ENCODE measurements around the gene PCDH18.
A peak's percentile ranks its signal among the peaks of the same experiment; 100 is the strongest.
"Not testable (repeated sequence)": the region's sequence is repeated elsewhere in the genome, so short reads cannot be mapped to it uniquely, and the experiment has no call there.

The PCDH18 gene

DNA sequence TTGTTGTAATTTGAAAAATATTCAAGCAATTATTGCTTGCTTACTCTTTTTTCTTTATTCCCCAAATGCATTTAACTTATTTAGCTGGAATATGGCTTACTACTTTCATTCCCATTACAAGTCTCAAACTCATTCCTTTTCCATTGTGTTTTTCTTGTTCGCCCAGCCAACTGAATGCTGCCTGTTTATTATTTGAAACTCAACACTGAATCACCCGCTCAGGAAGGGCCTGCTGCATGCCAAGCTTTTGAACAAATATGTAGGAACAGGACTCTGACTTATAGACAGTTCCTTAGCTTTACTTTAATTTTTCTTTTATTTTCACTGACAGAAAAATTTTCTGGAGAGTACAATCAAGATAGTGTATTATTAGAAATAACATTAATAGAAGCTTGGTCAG lies 12.9 kb downstream of the PCDH18 start:
- TF ChIP-seq ZNF565 (CRISPR knock-in tag; conservative IDR thresholded peaks at IDR 0.05; ENCODE audit: low read depth) (no peak), ISL1 (CRISPR knock-in tag; IDR thresholded peaks at IDR 0.05) (no peak), ZNF8 (CRISPR knock-in tag; IDR thresholded peaks at IDR 0.05) (no peak), ESRRG (CRISPR knock-in tag; IDR thresholded peaks at IDR 0.05) (no peak), BACH2 (CRISPR knock-in tag; IDR thresholded peaks at IDR 0.05; ENCODE audit: borderline replicate concordance) (no peak), PPARA (CRISPR knock-in tag; IDR thresholded peaks at IDR 0.05; ENCODE audit: borderline replicate concordance) (no peak), ARNTL (CRISPR knock-in tag; IDR thresholded peaks at IDR 0.05; ENCODE audit: borderline replicate concordance, low read depth) (no peak), ZFP3 (CRISPR knock-in tag; IDR thresholded peaks at IDR 0.05) (no peak)
- TF ChIP-seq, protein P1, sequence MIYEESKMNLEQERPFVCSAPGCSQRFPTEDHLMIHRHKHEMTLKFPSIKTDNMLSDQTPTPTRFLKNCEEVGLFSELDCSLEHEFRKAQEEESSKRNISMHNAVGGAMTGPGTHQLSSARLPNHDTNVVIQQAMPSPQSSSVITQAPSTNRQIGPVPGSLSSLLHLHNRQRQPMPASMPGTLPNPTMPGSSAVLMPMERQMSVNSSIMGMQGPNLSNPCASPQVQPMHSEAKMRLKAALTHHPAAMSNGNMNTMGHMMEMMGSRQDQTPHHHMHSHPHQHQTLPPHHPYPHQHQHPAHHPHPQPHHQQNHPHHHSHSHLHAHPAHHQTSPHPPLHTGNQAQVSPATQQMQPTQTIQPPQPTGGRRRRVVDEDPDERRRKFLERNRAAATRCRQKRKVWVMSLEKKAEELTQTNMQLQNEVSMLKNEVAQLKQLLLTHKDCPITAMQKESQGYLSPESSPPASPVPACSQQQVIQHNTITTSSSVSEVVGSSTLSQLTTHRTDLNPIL (CRISPR knock-in tag; IDR thresholded peaks at IDR 0.05; ENCODE audit: low read depth): no peak
- TF ChIP-seq, protein P2, sequence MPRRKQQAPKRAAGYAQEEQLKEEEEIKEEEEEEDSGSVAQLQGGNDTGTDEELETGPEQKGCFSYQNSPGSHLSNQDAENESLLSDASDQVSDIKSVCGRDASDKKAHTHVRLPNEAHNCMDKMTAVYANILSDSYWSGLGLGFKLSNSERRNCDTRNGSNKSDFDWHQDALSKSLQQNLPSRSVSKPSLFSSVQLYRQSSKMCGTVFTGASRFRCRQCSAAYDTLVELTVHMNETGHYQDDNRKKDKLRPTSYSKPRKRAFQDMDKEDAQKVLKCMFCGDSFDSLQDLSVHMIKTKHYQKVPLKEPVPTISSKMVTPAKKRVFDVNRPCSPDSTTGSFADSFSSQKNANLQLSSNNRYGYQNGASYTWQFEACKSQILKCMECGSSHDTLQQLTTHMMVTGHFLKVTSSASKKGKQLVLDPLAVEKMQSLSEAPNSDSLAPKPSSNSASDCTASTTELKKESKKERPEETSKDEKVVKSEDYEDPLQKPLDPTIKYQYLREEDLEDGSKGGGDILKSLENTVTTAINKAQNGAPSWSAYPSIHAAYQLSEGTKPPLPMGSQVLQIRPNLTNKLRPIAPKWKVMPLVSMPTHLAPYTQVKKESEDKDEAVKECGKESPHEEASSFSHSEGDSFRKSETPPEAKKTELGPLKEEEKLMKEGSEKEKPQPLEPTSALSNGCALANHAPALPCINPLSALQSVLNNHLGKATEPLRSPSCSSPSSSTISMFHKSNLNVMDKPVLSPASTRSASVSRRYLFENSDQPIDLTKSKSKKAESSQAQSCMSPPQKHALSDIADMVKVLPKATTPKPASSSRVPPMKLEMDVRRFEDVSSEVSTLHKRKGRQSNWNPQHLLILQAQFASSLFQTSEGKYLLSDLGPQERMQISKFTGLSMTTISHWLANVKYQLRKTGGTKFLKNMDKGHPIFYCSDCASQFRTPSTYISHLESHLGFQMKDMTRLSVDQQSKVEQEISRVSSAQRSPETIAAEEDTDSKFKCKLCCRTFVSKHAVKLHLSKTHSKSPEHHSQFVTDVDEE (CRISPR knock-in tag; IDR thresholded peaks at IDR 0.05): no peak
- TF ChIP-seq, protein P3, sequence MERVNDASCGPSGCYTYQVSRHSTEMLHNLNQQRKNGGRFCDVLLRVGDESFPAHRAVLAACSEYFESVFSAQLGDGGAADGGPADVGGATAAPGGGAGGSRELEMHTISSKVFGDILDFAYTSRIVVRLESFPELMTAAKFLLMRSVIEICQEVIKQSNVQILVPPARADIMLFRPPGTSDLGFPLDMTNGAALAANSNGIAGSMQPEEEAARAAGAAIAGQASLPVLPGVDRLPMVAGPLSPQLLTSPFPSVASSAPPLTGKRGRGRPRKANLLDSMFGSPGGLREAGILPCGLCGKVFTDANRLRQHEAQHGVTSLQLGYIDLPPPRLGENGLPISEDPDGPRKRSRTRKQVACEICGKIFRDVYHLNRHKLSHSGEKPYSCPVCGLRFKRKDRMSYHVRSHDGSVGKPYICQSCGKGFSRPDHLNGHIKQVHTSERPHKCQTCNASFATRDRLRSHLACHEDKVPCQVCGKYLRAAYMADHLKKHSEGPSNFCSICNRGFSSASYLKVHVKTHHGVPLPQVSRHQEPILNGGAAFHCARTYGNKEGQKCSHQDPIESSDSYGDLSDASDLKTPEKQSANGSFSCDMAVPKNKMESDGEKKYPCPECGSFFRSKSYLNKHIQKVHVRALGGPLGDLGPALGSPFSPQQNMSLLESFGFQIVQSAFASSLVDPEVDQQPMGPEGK (CRISPR knock-in tag; IDR thresholded peaks at IDR 0.05; ENCODE audit: borderline replicate concordance): no peak
- ATAC-seq: peak; percentile 73

DNA sequence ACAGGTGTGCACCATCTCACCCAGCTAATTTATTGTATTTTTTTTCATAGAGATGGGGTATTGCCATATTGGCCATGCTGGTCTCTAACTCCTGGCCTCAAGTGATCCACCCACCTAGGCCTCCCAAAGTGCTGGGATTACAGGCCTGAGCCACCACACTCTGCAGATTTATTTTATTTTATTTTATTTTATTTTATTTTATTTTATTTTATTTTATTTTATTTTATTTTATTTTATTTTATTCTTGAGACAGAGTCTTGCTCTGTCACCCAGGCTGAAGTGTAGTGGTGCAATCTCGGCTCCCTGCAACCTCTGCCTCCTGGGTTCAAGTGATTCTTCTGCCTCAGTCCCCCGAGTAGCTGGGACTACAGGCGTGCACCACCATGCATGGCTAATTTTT lies 15.0 kb downstream of the PCDH18 start:
- not testable (repeated sequence) for ATAC-seq

DNA sequence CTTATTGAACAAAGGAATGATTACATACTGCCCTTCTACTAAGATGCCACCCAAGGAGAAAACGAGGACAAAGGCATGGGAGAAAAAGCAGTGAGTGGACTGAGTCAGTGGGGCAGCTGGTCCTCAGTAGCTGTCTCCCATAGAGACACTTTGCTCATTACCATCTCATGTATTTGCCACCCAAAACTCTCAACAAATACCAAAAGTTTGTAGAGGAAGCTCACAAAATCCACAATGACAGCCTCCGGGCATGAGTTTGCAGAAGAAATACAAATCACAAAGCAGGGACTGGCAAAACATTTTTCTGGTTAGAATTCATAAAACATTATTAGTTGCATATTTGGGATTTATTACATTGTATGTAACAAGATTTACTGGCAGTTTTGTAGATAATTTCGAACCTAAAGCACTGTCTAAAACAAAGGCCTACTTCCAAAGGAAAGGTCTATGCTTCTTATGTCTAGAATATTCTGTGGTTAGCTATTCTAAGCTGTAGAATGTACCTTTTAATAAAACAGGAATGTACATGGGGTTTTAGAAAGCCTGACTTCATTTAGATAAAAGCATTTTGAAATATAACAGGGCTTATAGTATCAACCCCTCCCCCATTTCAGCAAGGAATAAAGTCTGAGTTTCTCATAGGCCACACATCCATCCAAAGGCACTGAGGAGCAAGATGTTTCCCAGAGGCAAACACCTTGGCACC lies 17.7 kb downstream of the PCDH18 start:
- peak; percentile 78 for ATAC-seq
- TF ChIP-seq, protein P1 (CRISPR knock-in tag; IDR thresholded peaks at IDR 0.05; ENCODE audit: low read depth): peak; percentile 68
- TF ChIP-seq BACH2 (CRISPR knock-in tag; IDR thresholded peaks at IDR 0.05; ENCODE audit: borderline replicate concordance) (no peak), TOX (CRISPR knock-in tag; IDR thresholded peaks at IDR 0.05; ENCODE audit: borderline replicate concordance) (peak; percentile 69), SNAI2 (CRISPR knock-in tag; IDR thresholded peaks at IDR 0.05) (no peak), TCF4 (CRISPR knock-in tag; IDR thresholded peaks at IDR 0.05; ENCODE audit: borderline replicate concordance) (peak; percentile 65; the same call in 1 of the 2 replicates), GLIS3 (CRISPR knock-in tag; IDR thresholded peaks at IDR 0.05) (no peak), ISL1 (CRISPR knock-in tag; IDR thresholded peaks at IDR 0.05) (peak; percentile 96), ARNTL (CRISPR knock-in tag; IDR thresholded peaks at IDR 0.05; ENCODE audit: borderline replicate concordance, low read depth) (no peak), ZNF70 (CRISPR knock-in tag; IDR thresholded peaks at IDR 0.05) (0 out of 2 replicates have a peak, but pooled peaks have one; percentile 13)
- TF ChIP-seq, protein P3 (CRISPR knock-in tag; IDR thresholded peaks at IDR 0.05; ENCODE audit: borderline replicate concordance): peak; percentile 75; the same call in 1 of the 2 replicates
